Dermis lymphatic vessel endothelial cell (primary cell): Measurements from ENCODE around the gene KRTAP4-7. TPM values are rescaled to one million over a fixed set of nuclear protein-coding genes. Genes with fewer than 3 reads are reported as not detected.

Experiments used
- total RNA-seq: library from RNA; depleted of rRNA; stranded (reverse); fragments of >200 nt; gene quantifications from 2 replicates; pipeline ENCODE4 v1.2.1, GENCODE V29; 2014

Gene KRTAP4-7
- total RNA-seq, result not detected in 2 replicates

GRCh38 chr17:41084100-41084856 lies at the start of gene KRTAP4-7:
KRTAP4-7 (plus strand) TSS chr17:41084150; CDS start chr17:41084207, 57 bp downstream.

DNA sequence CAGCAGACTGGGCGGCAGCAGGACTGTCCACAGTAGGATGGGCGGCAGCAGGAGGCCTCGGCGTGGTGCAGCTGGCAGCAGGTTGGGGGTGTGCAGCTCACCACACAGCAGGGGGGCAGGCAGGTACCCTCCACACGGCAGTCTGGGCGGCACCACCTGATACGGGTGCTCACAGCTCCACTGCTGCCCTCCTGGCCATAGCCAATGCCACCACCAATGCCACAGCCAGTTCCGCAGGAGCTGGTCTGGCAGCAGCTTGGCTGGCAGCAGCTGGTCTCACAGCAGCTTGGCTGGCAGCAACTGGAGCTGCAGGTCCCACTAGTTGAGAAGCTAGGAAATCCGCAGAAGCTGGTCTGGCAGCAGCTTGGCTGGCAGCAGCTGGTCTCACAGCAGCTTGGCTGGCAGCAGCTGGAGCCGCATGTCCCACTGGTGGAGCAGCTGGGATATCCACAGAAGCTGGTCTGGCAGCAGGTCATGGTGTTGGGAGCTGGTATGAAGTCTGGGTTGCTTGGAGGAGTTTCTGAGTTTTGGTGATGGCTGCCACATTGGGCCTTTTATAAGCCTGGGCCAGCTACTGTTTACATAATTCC lies 49.5 kb upstream of the KRTAP4-7 start, which contains the start of gene KRTAP1-3:
Gene KRTAP1-3, minus strand, starts transcription at position 529 of the 590 bp plus-strand sequence. Its CDS starts 53 bp downstream, at position 476.

DNA sequence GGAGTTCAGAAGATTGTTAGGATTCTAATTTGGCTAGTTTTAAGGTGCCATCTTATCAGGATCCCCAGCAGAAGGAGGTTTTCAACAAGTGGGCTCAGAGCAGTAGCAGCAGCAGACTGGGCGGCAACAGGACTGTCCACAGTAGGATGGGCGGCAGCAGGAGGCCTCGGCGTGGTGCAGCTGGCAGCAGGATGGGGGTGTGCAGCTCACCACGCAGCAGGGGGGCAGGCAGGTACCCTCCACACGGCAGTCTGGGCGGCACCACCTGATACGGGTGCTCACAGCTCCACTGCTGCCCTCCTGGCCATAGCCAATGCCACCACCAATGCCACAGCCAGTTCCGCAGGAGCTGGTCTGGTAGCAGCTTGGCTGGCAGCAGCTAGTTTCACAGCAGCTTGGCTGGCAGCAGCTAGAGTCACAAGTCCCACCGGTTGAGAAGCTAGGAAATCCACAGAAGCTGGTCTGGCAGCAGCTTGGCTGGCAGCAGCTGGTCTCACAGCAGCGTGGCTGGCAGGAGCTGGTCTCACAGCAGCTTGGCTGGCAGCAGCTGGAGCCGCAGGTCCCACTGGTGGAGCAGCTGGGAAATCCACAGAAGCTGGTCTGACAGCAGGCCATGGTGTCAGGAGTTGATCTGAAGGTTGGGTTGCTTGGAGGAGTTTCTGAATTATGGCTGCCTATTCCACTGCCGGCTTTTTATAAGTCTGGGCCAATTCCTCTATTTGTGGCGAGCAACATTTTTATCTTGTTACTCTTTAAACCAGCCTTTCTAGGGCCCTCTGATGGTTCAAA lies 43.0 kb upstream of the KRTAP4-7 start, which contains the start of gene KRTAP1-1:
Gene KRTAP1-1, minus strand, starts transcription at position 668 of the 789 bp plus-strand sequence. Its CDS starts 53 bp downstream, at position 615.

DNA sequence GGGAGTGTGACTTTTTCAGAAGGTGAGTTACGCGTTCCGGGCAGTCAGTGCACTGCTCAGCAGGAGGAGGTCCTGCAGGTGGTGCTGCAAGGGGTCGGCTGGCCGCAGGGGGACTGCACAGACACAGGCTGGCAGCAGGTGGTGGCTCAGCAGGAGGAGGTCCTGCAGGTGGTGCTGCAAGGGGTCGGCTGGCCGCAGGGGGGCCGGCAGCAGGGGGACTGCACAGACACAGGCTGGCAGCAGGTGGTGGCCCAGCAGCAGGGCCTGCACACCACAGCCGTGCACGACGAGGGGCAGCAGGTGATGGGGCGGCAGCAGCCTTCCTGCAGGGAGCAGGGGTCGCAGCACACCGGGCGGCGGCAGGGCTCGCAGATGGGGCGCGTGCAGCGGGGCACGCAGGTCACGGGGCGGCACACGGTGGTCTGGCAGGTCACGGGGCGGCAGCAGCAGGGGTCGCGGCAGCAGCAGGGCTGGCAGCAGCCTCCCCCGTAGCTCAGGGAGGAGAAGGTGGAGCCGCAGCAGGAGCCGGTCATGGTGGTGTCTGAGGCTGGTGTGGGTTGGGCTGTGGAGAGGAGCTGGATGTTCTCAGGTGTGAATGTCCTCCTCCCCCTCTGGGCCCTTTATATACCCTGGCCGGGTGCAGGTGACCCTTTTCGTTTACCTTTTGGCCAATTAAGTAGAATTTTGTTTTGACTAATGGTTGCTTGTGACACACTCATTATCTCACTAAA lies 37.0 kb upstream of the KRTAP4-7 start, which contains the start of gene KRTAP2-1:
Gene KRTAP2-1, minus strand, starts transcription at position 582 of the 731 bp plus-strand sequence. Its CDS starts 49 bp downstream, at position 533.

DNA sequence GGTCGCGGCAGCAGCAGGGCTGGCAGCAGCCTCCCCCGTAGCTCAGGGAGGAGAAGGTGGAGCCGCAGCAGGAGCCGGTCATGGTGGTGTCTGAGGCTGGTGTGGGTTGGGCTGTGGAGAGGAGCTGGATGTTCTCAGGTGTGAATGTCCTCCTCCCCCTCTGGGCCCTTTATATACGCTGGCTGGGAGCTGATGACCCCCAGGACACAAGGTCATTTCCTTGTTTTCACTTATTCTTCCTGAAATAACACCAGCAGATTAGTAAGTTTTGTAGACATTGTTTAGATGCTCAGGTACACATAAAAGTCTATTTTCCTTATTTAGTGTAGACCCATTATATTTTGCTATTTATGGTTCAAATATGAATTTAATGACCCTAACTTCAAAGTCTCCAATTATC lies 28.8 kb upstream of the KRTAP4-7 start, which contains the start of gene KRTAP2-2:
Gene KRTAP2-2, minus strand, starts transcription at position 101 of the 400 bp plus-strand sequence. Its CDS starts 19 bp downstream, at position 82.

DNA sequence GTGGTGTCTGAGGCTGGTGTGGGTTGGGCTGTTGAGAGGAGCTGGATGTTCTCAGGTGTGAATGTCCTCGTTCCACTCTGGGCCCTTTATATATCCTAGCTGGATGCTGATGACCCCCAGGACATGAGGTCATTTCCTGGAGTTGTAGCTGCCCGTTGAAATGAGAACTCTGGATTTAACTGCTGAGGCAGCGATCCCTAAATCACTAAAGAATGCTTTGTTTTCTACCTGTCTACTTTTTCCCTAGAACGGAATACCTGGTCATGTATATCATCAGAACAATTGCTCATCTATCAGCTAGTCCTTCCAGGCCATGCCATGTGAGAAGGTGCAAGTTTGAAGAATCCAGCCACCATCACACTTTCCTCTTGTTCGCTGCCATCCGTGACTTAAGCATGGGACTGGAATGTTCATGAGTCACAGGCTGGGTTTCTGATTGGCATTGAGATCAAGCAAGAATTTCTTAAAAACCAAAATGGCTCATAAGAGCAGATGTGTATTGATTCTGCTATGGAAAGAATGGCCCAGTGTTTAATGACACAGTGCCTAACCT lies 23.8 kb upstream of the KRTAP4-7 start, which contains the start of gene KRTAP2-3:
Gene KRTAP2-3, minus strand, starts transcription at position 63 of the 553 bp plus-strand sequence. CDS start 64 bp downstream, outside the sequence.

GRCh38 chr17:41065829-41066624 lies 17.9 kb upstream of the KRTAP4-7 start, which contains the start of gene KRTAP2-4:
KRTAP2-4 (minus strand) TSS chr17:41065879; CDS start chr17:41065845, 34 bp downstream.

GRCh38 chr17:41098042-41098441 lies 14.1 kb downstream of the KRTAP4-7 start, which contains the start of gene KRTAP4-8:
KRTAP4-8 (minus strand) TSS chr17:41098142; CDS start chr17:41098084, 58 bp downstream.

GRCh38 chr17:41101586-41102259 lies 17.8 kb downstream of the KRTAP4-7 start, which contains the start of gene KRTAP4-16:
KRTAP4-16 (minus strand) TSS chr17:41102209; CDS start chr17:41102209, 0 bp downstream.

GRCh38 chr17:41105347-41105746 lies 21.4 kb downstream of the KRTAP4-7 start, which contains the start of gene KRTAP4-9:
KRTAP4-9 (plus strand) TSS chr17:41105389; CDS start chr17:41105389, 0 bp downstream.

GRCh38 chr17:41117846-41118386 lies 34.0 kb downstream of the KRTAP4-7 start, which contains the start of gene KRTAP4-11:
KRTAP4-11 (minus strand) TSS chr17:41118373; CDS start chr17:41118315, 58 bp downstream.

GRCh38 chr17:41123991-41124371 lies 40.0 kb downstream of the KRTAP4-7 start, which contains the start of gene KRTAP4-12:
KRTAP4-12 (minus strand) TSS chr17:41124182; CDS start chr17:41124122, 60 bp downstream.

Other genes starting within 250 kb of the KRTAP4-7 start
- not detected in 2 replicates for gene KRT12, start 216.9 kb upstream of the KRTAP4-7 start, total RNA-seq
- gene KRT20, start 198.9 kb upstream of the KRTAP4-7 start, total RNA-seq, result not detected in 2 replicates
- 0.34 and 1.7 TPM in 2 replicates for gene KRT23, start 146.5 kb upstream of the KRTAP4-7 start, total RNA-seq
- not detected in 2 replicates for gene KRT39, start 117.2 kb upstream of the KRTAP4-7 start, total RNA-seq
- not detected in 2 replicates for gene KRT40, start 99.8 kb upstream of the KRTAP4-7 start, total RNA-seq
- not detected in 2 replicates for gene KRTAP3-3, start 90.0 kb upstream of the KRTAP4-7 start, total RNA-seq
- gene KRTAP3-2, start 84.2 kb upstream of the KRTAP4-7 start, total RNA-seq, result not detected in 2 replicates
- not detected in 2 replicates for gene KRTAP3-1, start 75.0 kb upstream of the KRTAP4-7 start, total RNA-seq
- not detected in 2 replicates for gene KRTAP1-5, start 56.9 kb upstream of the KRTAP4-7 start, total RNA-seq
- not detected in 2 replicates for gene KRTAP1-4, start 54.0 kb upstream of the KRTAP4-7 start, total RNA-seq
- gene KRTAP1-3, start 49.3 kb upstream of the KRTAP4-7 start, total RNA-seq, result not detected in 2 replicates
- not detected in 2 replicates for gene KRTAP1-1, start 42.7 kb upstream of the KRTAP4-7 start, total RNA-seq
- gene KRTAP2-1, start 36.8 kb upstream of the KRTAP4-7 start, total RNA-seq, result not detected in 2 replicates
- gene KRTAP2-2, start 28.9 kb upstream of the KRTAP4-7 start, total RNA-seq, result not detected in 2 replicates
- not detected in 2 replicates for gene KRTAP2-3, start 24.0 kb upstream of the KRTAP4-7 start, total RNA-seq
- not detected in 2 replicates for gene KRTAP2-4, start 18.3 kb upstream of the KRTAP4-7 start, total RNA-seq
- gene KRTAP4-8, start 14.0 kb downstream of the KRTAP4-7 start, total RNA-seq, result not detected in 2 replicates
- gene KRTAP4-16, start 18.1 kb downstream of the KRTAP4-7 start, total RNA-seq, result not detected in 2 replicates
- not detected in 2 replicates for gene KRTAP4-9, start 21.2 kb downstream of the KRTAP4-7 start, total RNA-seq
- gene KRTAP4-11, start 34.2 kb downstream of the KRTAP4-7 start, total RNA-seq, result not detected in 2 replicates
- not detected in 2 replicates for gene KRTAP4-12, start 40.0 kb downstream of the KRTAP4-7 start, total RNA-seq
- not detected in 2 replicates for gene KRTAP4-6, start 56.4 kb downstream of the KRTAP4-7 start, total RNA-seq
- not detected in 2 replicates for gene KRTAP4-5, start 65.7 kb downstream of the KRTAP4-7 start, total RNA-seq
- not detected in 2 replicates for gene KRTAP4-4, start 76.6 kb downstream of the KRTAP4-7 start, total RNA-seq
- gene KRTAP4-3, start 84.1 kb downstream of the KRTAP4-7 start, total RNA-seq, result not detected in 2 replicates
- gene KRTAP4-2, start 94.1 kb downstream of the KRTAP4-7 start, total RNA-seq, result not detected in 2 replicates
- gene KRTAP4-1, start 100.8 kb downstream of the KRTAP4-7 start, total RNA-seq, result not detected in 2 replicates
- not detected in 2 replicates for gene KRTAP9-1, start 105.7 kb downstream of the KRTAP4-7 start, total RNA-seq
- not detected in 2 replicates for gene KRTAP9-2, start 142.5 kb downstream of the KRTAP4-7 start, total RNA-seq
- not detected in 2 replicates for gene KRTAP9-3, start 148.3 kb downstream of the KRTAP4-7 start, total RNA-seq
- gene KRTAP9-8, start 153.8 kb downstream of the KRTAP4-7 start, total RNA-seq, result not detected in 2 replicates
- not detected in 2 replicates for gene KRTAP9-4, start 165.5 kb downstream of the KRTAP4-7 start, total RNA-seq
- not detected in 2 replicates for gene KRTAP9-9, start 171.2 kb downstream of the KRTAP4-7 start, total RNA-seq
- gene KRTAP9-6, start 181.2 kb downstream of the KRTAP4-7 start, total RNA-seq, result not detected in 2 replicates
- gene KRTAP9-7, start 191.5 kb downstream of the KRTAP4-7 start, total RNA-seq, result not detected in 2 replicates
- not detected in 2 replicates for gene KRTAP29-1, start 218.7 kb downstream of the KRTAP4-7 start, total RNA-seq
- not detected in 2 replicates for gene KRTAP16-1, start 225.2 kb downstream of the KRTAP4-7 start, total RNA-seq
- not detected in 2 replicates for gene KRTAP17-1, start 231.6 kb downstream of the KRTAP4-7 start, total RNA-seq